GM18867 (cell line): ENCODE data around the gene CCDC171.
"Not testable (repeated sequence)": the region's sequence is repeated elsewhere in the genome, so short reads cannot be mapped to it uniquely, and the experiment has no call there.

ENCODE experiments used
- ATAC-seq: cut with Tn5 transposase; IDR thresholded peaks from one replicate; pipeline ENCODE4 v1.9.1; 2021; ENCODE audit warnings: mild to moderate bottlenecking, moderate library complexity; ENCODE audit not compliant: unreplicated experiment

CCDC171 gene

DNA sequence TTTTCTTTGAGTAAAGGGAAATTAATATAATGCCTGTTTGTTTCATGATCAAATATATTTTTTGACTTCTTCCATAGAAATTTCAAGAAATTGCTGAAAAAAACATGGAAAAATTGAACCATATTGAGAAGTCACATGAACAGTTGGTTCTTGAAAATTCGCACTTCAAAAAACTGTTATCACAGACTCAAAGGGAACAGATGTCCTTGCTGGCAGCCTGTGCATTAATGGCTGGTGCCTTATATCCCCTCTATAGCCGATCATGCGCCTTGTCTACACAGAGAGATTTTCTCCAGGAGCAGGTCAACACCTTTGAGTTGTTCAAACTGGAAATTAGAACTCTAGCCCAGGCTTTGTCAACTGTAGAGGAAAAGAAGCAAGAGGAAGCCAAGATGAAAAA is 191.4 kb downstream of the CCDC171 start:
- no peak for ATAC-seq

GRCh38 chr9:15746905-15747304 is 194.1 kb downstream of the CCDC171 start:
- ATAC-seq, result no peak

GRCh38 chr9:15755660-15756059 is 202.8 kb downstream of the CCDC171 start:
- ATAC-seq, result no peak

DNA sequence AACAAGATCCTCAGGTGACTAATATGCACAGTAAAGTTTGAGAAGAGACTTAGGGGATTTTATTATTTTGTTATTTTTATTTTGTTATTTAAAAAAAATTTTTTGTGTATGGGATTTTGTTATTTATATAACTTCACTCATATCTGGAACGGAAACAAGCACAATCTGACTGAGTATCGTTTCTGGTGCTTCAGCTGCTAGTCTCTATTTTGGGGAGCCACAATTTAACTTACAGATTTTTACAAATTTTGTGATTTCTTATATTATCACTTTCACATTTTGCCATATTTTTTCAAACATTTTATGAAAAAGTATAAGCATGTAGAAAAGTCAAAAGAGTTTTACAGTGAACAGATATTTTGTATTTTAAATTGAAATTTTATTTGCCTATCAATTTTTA is 208.7 kb downstream of the CCDC171 start:
- no peak for ATAC-seq

GRCh38 chr9:15763371-15763770 is 210.5 kb downstream of the CCDC171 start:
- no peak for ATAC-seq

DNA sequence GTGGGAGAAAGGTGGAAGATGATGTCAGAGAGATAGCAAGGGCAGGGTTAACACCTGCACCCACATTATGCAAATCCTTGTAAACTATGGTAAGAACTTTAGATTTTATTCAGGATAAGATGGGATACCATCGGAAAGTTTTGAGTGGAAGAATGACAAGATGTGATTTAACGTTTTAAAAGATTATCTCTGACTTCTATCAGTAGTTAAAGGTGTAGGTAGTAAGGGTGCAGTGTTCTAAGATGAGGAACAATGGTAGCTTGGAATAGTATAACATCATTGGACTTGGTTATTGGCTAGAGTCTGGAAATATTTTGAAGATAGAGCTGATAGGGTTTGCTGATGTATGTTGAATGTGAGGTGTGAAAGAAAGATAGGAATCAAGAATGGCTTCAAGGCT is 211.3 kb downstream of the CCDC171 start:
- ATAC-seq, result no peak

DNA sequence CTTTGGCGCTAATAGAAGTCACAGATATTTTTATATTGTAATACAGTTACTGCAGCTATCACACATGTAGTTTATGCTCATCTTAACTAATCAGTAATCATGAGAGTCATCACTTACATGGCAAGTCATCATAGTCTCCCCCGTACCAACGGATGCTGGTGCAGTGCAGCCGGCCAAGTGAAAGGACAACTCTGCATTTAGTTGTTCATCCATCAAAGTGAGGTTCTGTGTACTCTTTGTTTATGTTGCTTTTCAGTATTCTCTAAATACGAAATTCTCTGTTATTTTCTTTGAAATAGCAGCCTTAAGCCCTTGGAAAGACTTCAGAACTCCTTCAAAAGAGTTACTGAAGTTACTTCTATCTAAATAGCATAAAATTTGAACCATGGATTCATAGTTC is 216.7 kb downstream of the CCDC171 start:
- ATAC-seq, result no peak

DNA sequence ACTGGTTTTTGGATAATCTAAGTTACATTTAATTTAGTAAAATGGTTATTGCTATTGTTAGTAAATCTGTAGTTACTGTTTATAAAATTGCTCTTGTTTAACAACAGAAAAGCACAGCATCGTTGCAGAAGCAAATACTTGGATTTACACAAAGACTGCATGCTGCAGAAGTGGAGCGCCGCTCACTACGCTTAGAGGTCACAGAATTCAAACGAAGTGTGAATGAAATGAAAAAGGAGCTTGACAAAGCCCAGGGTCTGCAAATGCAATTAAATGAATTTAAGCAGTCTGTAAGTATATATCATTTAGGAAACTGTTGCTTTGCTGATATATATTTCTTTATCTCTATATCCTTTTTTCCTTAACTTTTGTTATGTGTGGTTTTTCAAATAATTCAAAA is 226.0 kb downstream of the CCDC171 start:
- ATAC-seq, result no peak

DNA sequence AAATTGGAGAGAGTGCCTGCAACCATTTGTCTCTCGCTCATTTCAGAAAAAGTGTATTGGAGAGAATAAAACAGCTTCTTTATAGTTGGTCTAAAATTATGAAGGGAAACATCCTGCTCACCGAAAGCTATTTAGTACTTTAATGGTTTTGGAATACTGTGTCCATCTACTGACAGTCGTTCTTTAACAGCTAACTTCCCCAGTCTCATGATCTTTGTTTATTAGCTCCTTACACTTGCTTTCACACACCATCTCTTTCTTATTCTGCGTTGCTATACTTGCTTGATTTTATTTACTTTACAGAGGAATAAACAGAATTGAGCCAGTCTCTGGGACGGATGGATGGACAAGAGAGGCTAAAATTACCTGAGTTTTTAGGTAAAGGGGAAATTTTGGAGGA is 229.3 kb downstream of the CCDC171 start:
- no peak for ATAC-seq

DNA sequence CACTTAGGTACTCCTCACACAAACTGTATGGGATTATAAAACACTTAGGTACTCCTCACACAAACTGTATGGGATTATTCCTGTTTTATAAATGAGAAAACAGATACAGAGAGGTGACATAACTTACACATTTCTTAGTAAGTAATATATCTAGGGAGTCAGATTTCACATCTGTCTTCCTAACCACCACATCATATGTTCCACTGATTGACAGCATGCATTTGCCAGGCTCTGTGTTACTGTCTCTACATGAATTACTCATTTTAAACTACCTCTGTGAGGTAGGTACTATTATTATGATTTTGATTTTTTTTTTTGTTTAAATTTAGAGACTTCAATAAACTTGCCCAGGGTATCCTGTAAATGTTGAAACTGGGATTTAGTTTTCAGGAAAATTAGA is 232.7 kb downstream of the CCDC171 start:
- ATAC-seq, result no peak

- no peak for ATAC-seq
Observed at GRCh38 chr9:15786616-15787015, 233.8 kb downstream of the CCDC171 start.

GRCh38 chr9:15810219-15810899 is 257.5 kb downstream of the CCDC171 start:
- ATAC-seq, result not testable (repeated sequence)

DNA sequence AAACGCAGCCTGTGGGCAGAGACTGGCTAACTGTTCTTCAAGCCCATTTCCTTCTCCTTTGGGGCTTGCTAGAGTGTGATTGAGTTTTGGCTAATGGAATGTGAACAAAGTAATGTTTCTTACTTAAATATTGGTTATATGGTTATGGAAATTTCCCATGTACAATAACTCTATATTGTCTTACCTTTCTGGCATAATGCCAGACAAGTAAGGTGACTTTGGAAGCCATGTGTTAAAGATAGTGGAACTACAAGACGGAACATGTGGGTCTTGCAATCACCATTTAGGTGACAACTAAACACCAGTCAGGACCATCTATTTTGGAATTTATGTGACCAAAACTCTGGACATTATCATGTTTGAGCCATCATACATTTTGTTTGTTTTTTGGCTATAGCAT is 260.2 kb downstream of the CCDC171 start:
- ATAC-seq, result no peak

- ATAC-seq, result no peak
Observed at GRCh38 chr9:15824310-15824709, 271.5 kb downstream of the CCDC171 start.

DNA sequence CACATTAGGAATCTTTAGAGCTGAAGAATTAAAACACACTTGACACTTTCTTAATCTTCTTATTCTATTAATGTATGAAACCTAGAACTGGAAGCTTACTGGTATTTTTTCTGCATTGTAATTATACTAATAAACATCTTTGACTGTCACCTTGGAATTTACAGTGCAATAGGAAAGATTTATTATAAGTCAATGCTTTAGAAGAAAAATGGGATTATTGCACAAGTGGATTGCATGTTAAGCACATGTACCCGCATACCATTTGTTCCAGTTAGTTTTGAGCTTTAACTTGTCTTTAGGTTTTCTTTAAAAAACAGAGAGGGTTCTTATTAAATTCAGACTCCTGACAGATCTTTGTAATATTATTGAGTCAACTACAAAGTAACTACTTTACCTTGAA is 278.5 kb downstream of the CCDC171 start:
- ATAC-seq, result no peak

DNA sequence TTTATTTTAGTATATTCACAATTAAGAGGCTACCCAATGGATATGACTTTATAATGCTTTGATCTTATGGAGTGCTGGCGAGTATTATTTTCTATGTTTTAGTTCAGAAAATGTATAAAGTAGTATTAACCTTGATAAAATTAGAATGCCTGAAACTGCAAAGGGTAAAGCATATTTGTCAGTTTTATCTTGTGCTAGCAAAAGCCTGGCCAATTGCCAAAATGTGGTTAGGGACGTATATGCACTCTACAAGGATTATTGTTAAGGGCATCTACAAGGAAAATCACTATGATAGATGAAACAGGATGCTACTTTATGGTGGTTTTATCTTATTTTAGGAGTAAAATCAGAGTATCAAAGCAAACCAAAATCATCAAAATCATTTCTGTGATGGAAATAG is 281.7 kb downstream of the CCDC171 start:
- no peak for ATAC-seq

DNA sequence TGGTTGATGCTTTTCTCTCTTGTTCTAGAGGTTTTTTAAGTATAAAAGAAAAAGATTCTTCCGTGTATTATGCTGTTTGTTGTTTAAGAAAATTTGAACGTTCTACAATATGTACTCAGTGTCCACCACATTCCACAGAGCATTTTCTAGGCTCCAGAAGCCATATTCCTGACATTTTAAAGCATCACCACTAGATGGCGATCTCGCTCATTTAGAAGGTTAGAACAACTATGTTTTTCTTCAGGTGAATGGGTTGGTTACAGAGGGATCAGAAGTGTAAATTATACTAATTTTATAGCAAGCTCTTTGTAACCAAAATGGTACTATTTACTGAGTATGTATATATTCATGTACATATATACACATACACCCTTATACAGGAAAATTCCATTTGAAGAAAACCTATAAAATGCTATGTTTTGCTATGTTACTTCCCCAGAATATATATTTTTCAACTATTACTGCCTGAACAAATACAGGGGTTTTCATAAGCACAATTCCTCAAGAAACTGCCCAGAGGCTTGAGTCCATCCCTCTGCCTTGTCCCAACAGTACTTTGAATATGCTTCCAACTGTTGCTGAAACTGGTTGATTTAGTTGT is 284.3 kb downstream of the CCDC171 start:
- ATAC-seq, result peak; percentile 87

DNA sequence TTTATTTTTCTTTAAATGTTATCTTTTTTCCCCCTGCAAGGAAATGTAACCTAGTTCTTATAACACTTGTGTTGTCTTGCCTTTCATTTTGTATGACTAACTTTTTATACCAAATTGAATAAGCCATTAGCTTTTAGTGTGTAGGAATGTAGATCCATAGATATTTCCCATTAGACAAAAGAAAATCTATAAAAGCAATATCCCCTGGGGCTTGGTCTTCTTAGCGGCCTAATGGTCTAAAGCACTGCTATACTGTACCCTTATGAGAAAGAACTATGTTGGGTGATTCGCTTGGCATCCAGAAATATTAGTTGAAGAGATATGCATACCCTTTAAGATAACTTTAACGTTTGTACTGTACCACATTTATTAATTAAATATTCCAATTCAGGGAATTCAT is 289.2 kb downstream of the CCDC171 start:
- no peak for ATAC-seq

DNA sequence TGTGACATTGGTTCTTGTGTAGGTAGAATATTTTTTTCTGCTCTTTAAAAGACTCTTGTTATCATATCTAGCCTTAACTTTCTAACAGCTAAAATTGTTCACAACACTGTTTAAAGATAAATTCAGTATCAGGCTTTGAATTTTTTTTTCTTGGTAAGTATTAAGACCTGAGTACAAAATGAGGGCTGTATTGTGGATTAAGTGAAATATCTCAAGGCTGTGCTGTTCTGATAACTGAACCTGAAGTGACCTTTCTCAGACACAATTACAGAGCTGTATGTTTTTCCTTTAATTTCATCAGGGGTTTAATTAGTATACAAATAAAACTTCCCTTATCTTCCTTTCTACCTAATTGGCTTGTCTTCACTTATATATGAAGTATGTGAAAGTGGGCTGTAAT is 290.5 kb downstream of the CCDC171 start:
- no peak for ATAC-seq

- ATAC-seq, result no peak
Observed at GRCh38 chr9:15843931-15844330, 291.1 kb downstream of the CCDC171 start.

- ATAC-seq, result no peak
Observed at GRCh38 chr9:15846611-15847010, 293.8 kb downstream of the CCDC171 start.

DNA sequence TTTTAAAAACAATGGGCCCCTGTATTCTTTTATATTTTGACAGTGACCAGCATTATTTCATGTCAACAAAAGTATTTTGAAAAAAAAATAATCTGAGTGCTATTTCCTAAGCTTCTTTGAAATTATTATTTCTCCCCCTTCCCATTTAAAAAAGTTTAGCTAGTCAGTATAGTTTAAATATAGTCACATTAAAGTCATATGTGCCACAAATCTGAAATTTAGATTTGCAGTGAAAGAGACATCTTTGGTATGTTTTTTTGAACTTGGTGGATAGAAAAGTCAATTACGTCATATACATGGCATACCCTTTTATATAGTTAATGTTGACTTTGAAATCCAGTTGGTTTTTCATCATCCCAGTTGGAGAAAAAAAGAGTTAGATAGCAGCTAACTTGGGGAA is 297.0 kb downstream of the CCDC171 start:
- no peak for ATAC-seq

DNA sequence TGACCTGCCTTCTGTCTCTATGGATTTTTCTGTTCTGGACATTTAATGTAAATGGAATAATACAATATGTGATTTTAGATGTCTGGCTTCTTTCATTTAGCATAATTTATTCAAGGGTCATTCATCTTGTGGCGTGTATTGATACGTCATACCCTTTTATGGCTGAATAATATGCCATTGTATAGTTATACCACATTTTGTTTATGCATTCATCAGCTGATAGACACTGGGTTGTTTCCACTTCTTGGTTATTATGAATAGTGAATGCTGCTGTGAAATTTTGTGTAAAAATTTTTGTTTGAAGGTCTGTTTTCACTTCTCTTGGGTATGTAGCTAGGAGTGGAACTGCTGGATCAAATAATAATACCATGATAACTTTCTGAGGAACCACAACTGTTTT is 298.9 kb downstream of the CCDC171 start:
- ATAC-seq, result no peak
